DOHH2 (cell line): ENCODE data around the gene F13A1.

Experiments used
- EZH2phosphoT487 ChIP-seq: fragments of 200-600 bp; sonication (generic); IDR thresholded peaks from 2 replicates; pipeline ENCODE4 v1.6.1; 2017; ENCODE audit warnings: borderline replicate concordance, mild to moderate bottlenecking, antibody characterized with exemption, low read length, moderate library complexity, mixed read lengths
- TF ChIP-seq, protein P1 (sequence below): fragments of 200-600 bp; sonication (generic); IDR thresholded peaks from one replicate; pipeline ENCODE4 v1.5.1; 2014; ENCODE audit warnings: antibody characterized with exemption, mild to moderate bottlenecking, low read depth, low read length; ENCODE audit not compliant: poor library complexity, severe bottlenecking

DNA sequence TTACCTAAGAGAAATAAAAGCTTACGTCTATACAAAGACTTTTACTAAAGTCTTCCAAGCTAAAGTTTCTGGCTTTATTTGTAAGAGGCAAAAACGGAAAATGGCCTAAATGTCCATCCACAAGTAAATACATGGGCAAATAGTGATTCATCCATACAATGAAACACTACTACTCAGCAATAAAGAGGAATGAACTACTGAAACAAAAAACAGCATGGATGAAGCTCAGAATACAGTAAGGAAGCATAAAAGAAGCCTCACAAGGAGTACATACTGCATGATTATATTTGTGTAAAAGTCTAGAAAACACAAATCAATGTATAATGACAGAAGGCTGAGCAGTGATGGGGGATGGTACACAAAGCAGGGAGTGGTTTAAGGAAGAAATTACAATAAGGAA is 84.7 kb downstream of the F13A1 start:
- TF ChIP-seq, protein P1, sequence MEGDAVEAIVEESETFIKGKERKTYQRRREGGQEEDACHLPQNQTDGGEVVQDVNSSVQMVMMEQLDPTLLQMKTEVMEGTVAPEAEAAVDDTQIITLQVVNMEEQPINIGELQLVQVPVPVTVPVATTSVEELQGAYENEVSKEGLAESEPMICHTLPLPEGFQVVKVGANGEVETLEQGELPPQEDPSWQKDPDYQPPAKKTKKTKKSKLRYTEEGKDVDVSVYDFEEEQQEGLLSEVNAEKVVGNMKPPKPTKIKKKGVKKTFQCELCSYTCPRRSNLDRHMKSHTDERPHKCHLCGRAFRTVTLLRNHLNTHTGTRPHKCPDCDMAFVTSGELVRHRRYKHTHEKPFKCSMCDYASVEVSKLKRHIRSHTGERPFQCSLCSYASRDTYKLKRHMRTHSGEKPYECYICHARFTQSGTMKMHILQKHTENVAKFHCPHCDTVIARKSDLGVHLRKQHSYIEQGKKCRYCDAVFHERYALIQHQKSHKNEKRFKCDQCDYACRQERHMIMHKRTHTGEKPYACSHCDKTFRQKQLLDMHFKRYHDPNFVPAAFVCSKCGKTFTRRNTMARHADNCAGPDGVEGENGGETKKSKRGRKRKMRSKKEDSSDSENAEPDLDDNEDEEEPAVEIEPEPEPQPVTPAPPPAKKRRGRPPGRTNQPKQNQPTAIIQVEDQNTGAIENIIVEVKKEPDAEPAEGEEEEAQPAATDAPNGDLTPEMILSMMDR: no peak
- TF ChIP-seq EZH2phosphoT487: no peak
